ENCODE results near the gene CDC16.

CDC16 gene

GRCh38 chr13:114234645-114235421 lies at the start of gene CDC16 (continued):
- no peak; the same call in 1 of the 2 replicates for TF ChIP-seq GLI4 (tag by site-specific recombination; IDR thresholded peaks at IDR 0.05)
- TF ChIP-seq ZNF174 (tag by site-specific recombination; IDR thresholded peaks at IDR 0.05) = no peak
- peak; percentile 56; the same call in 1 of the 2 replicates for TF ChIP-seq ZNF394 (tag by site-specific recombination; IDR thresholded peaks at IDR 0.05; ENCODE audit: borderline replicate concordance)
- TF ChIP-seq, protein P1, sequence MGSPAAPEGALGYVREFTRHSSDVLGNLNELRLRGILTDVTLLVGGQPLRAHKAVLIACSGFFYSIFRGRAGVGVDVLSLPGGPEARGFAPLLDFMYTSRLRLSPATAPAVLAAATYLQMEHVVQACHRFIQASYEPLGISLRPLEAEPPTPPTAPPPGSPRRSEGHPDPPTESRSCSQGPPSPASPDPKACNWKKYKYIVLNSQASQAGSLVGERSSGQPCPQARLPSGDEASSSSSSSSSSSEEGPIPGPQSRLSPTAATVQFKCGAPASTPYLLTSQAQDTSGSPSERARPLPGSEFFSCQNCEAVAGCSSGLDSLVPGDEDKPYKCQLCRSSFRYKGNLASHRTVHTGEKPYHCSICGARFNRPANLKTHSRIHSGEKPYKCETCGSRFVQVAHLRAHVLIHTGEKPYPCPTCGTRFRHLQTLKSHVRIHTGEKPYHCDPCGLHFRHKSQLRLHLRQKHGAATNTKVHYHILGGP (tag by site-specific recombination; IDR thresholded peaks at IDR 0.05) = no peak
- no peak for TF ChIP-seq ZNF416 (tag by site-specific recombination; IDR thresholded peaks at IDR 0.05)
- no peak; the same call in 1 of the 2 replicates for TF ChIP-seq WT1 (tag by site-specific recombination; IDR thresholded peaks at IDR 0.05)
- TF ChIP-seq ZNF626 (tag by site-specific recombination; IDR thresholded peaks at IDR 0.05) = no peak
- no peak for TF ChIP-seq ZNF830 (tag by site-specific recombination; IDR thresholded peaks at IDR 0.05; ENCODE audit: low read depth)
- TF ChIP-seq, protein P2, sequence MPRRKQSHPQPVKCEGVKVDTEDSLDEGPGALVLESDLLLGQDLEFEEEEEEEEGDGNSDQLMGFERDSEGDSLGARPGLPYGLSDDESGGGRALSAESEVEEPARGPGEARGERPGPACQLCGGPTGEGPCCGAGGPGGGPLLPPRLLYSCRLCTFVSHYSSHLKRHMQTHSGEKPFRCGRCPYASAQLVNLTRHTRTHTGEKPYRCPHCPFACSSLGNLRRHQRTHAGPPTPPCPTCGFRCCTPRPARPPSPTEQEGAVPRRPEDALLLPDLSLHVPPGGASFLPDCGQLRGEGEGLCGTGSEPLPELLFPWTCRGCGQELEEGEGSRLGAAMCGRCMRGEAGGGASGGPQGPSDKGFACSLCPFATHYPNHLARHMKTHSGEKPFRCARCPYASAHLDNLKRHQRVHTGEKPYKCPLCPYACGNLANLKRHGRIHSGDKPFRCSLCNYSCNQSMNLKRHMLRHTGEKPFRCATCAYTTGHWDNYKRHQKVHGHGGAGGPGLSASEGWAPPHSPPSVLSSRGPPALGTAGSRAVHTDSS (tag by site-specific recombination; IDR thresholded peaks at IDR 0.05) = no peak
- TF ChIP-seq ZNF596 (tag by site-specific recombination; IDR thresholded peaks at IDR 0.05) = peak; percentile 22; the same call in 1 of the 2 replicates
- no peak for TF ChIP-seq CTCF (tag by site-specific recombination; IDR thresholded peaks at IDR 0.05)
- TF ChIP-seq, protein P3, sequence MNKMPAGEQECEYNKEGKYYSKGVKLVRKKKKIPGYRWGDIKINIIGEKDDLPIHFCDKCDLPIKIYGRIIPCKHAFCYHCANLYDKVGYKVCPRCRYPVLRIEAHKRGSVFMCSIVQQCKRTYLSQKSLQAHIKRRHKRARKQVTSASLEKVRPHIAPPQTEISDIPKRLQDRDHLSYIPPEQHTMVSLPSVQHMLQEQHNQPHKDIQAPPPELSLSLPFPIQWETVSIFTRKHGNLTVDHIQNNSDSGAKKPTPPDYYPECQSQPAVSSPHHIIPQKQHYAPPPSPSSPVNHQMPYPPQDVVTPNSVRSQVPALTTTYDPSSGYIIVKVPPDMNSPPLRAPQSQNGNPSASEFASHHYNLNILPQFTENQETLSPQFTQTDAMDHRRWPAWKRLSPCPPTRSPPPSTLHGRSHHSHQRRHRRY (tag by site-specific recombination; IDR thresholded peaks at IDR 0.05) = no peak
- TF ChIP-seq, protein P4, sequence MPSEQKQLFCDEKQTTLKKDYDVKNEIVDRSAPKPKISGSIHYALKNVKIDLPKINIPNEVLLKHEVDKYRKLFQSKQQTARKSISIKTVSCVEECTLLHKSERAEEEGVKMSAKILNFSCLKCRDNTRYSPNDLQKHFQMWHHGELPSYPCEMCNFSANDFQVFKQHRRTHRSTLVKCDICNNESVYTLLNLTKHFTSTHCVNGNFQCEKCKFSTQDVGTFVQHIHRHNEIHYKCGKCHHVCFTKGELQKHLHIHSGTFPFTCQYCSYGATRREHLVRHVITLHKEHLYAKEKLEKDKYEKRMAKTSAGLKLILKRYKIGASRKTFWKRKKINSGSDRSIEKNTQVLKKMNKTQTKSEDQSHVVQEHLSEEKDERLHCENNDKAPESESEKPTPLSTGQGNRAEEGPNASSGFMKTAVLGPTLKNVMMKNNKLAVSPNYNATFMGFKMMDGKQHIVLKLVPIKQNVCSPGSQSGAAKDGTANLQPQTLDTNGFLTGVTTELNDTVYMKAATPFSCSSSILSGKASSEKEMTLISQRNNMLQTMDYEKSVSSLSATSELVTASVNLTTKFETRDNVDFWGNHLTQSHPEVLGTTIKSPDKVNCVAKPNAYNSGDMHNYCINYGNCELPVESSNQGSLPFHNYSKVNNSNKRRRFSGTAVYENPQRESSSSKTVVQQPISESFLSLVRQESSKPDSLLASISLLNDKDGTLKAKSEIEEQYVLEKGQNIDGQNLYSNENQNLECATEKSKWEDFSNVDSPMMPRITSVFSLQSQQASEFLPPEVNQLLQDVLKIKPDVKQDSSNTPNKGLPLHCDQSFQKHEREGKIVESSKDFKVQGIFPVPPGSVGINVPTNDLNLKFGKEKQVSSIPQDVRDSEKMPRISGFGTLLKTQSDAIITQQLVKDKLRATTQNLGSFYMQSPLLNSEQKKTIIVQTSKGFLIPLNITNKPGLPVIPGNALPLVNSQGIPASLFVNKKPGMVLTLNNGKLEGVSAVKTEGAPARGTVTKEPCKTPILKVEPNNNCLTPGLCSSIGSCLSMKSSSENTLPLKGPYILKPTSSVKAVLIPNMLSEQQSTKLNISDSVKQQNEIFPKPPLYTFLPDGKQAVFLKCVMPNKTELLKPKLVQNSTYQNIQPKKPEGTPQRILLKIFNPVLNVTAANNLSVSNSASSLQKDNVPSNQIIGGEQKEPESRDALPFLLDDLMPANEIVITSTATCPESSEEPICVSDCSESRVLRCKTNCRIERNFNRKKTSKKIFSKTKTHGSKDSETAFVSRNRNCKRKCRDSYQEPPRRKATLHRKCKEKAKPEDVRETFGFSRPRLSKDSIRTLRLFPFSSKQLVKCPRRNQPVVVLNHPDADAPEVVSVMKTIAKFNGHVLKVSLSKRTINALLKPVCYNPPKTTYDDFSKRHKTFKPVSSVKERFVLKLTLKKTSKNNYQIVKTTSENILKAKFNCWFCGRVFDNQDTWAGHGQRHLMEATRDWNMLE (tag by site-specific recombination; conservative IDR thresholded peaks at IDR 0.05; ENCODE audit: low read depth) = peak; percentile 98
- TF ChIP-seq ZNF624 (tag by site-specific recombination; IDR thresholded peaks at IDR 0.05) = no peak
- TF ChIP-seq ZBTB49 (tag by site-specific recombination; IDR thresholded peaks at IDR 0.05; ENCODE audit: low read depth) = no peak
- no peak for TF ChIP-seq ZNF473 (tag by site-specific recombination; IDR thresholded peaks at IDR 0.05)
- no peak for TF ChIP-seq ZNF138 (tag by site-specific recombination; IDR thresholded peaks at IDR 0.05; ENCODE audit: borderline replicate concordance)
- TF ChIP-seq, protein P5, sequence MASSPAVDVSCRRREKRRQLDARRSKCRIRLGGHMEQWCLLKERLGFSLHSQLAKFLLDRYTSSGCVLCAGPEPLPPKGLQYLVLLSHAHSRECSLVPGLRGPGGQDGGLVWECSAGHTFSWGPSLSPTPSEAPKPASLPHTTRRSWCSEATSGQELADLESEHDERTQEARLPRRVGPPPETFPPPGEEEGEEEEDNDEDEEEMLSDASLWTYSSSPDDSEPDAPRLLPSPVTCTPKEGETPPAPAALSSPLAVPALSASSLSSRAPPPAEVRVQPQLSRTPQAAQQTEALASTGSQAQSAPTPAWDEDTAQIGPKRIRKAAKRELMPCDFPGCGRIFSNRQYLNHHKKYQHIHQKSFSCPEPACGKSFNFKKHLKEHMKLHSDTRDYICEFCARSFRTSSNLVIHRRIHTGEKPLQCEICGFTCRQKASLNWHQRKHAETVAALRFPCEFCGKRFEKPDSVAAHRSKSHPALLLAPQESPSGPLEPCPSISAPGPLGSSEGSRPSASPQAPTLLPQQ (tag by site-specific recombination; IDR thresholded peaks at IDR 0.05) = 0 out of 2 replicates have a peak, but pooled peaks have one; percentile 39
- TF ChIP-seq, protein P6, sequence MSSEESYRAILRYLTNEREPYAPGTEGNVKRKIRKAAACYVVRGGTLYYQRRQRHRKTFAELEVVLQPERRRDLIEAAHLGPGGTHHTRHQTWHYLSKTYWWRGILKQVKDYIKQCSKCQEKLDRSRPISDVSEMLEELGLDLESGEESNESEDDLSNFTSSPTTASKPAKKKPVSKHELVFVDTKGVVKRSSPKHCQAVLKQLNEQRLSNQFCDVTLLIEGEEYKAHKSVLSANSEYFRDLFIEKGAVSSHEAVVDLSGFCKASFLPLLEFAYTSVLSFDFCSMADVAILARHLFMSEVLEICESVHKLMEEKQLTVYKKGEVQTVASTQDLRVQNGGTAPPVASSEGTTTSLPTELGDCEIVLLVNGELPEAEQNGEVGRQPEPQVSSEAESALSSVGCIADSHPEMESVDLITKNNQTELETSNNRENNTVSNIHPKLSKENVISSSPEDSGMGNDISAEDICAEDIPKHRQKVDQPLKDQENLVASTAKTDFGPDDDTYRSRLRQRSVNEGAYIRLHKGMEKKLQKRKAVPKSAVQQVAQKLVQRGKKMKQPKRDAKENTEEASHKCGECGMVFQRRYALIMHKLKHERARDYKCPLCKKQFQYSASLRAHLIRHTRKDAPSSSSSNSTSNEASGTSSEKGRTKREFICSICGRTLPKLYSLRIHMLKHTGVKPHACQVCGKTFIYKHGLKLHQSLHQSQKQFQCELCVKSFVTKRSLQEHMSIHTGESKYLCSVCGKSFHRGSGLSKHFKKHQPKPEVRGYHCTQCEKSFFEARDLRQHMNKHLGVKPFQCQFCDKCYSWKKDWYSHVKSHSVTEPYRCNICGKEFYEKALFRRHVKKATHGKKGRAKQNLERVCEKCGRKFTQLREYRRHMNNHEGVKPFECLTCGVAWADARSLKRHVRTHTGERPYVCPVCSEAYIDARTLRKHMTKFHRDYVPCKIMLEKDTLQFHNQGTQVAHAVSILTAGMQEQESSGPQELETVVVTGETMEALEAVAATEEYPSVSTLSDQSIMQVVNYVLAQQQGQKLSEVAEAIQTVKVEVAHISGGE (tag by site-specific recombination; conservative IDR thresholded peaks at IDR 0.05; ENCODE audit: low read depth) = peak; percentile 98
